Pancreas (tissue), 10 donors: Measurements from ENCODE around the gene ATP9A. TPM values are rescaled to one million over a fixed set of nuclear protein-coding genes. Genes with fewer than 3 reads are reported as not detected.
"Not testable (repeated sequence)": the region's sequence is repeated elsewhere in the genome, so short reads cannot be mapped to it uniquely, and the experiment has no call there.

Experiments
- ATAC-seq, 4 donors: fragments of 200-7000 bp; cut with Tn5 transposase; one replicate each; pipeline versions ENCODE4 v1.8.0 to v1.9.1; 2020; ENCODE audit warnings: mild to moderate bottlenecking in 4 of 4, moderate library complexity in 4 of 4
- DNase-seq, 6 donors: peaks; one replicate each; pipeline ENCODE4 v3.0.0-alpha.2; 2020
- FAIRE-seq: peaks from 2 replicates; lab custom pipeline; 2012; peaks lifted over from hg19 to GRCh38; lab: Jason Lieb, UNC
- H3K27ac ChIP-seq, 4 donors: fragments of 200-600 bp; sonication (generic); 1 replicate in 3 of 4; 2 replicates in 1 of 4; pipeline versions ENCODE4 v1.5.0 to v1.8.0; 2020
- H3K27me3 ChIP-seq, 4 donors: fragments of 200-600 bp; one replicate each; pipeline ENCODE4 v1.8.0; 2021
- H3K36me3 ChIP-seq, 3 donors: fragments of 200-600 bp; sonication (generic) in 1 of 3; one replicate each; pipeline versions ENCODE4 v1.5.0 to v1.8.0; 2020 to 2021
- H3K4me1 ChIP-seq, 3 donors: fragments of 200-600 bp; one replicate each; pipeline ENCODE4 v1.8.0; 2021
- H3K4me3 ChIP-seq, 4 donors: fragments of 200-600 bp; sonication (generic) in 2 of 4; one replicate each; pipeline versions ENCODE4 v1.5.0 to v1.8.0; 2020 to 2021
- H3K9me3 ChIP-seq, 4 donors: fragments of 200-600 bp; one replicate each; pipeline ENCODE4 v1.8.0; 2021
- WGBS, 2 donors: extraction: QIAGEN DNeasy Blood & Tissue Kit; methylation state at CpG; one replicate each; pipeline ENCODE4 v1.1.7; 2013; 5-methylcytosine and 5-hydroxymethylcytosine counted together
- intact Hi-C, 3 donors: fragments of 100-400 bp; cut with DNase I; formaldehyde crosslinking; loops; one replicate each; pipeline versions ENCODE4 v1.11.1 to v1.14.2; 2022
- polyA plus RNA-seq, 2 donors: library from polyadenylated mRNA; stranded (reverse); fragments of 200-250 nt; gene quantifications; one replicate each; pipeline ENCODE4 v1.2.3, GENCODE V29; 2013
- total RNA-seq, 6 donors: library from RNA; stranded (reverse); fragmentation: NEBNext Ultra II Directional in 4 of 6; extraction: Animal tissue kit (Norgen Biotek cat#: 25700) in 4 of 6; gene quantifications; one replicate each; pipeline versions ENCODE4 v1.2.1 to v1.2.4, GENCODE V29; 2021 to 2023
- TF ChIP-seq, protein P1 (sequence below), 4 donors: fragments of 200-600 bp; sonication (generic) in 3 of 4; IDR thresholded peaks; one replicate each; pipeline versions ENCODE4 v1.5.0 to v1.8.0; 2021; ENCODE audit warnings: antibody characterized with exemption in 4 of 4
- donor health status: healthy with polysubstance abuse.
- donor health status: DM: no; HTN: no; CAD: no; lungs with moderate emphysema.
- donor health status: DM: no; HTN: no; CAD: no.
- donor health status: control.
- donor health status: control.
- donor health status: Bipolar disorder and iron deficiency.
- donor health status: DM: yes; HTN: yes; CAD: no.
- donor health status: DM: no; HTN: no; CAD: no.
- donor health status: DM: no; HTN: no; CAD: no.
- donor health status: DM: yes; HTN: yes; CAD: no.

The ATP9A gene
- total and polyA plus RNA-seq, 8 donors, result 5.8 to 41.0 (median 20.0) TPM

DNA sequence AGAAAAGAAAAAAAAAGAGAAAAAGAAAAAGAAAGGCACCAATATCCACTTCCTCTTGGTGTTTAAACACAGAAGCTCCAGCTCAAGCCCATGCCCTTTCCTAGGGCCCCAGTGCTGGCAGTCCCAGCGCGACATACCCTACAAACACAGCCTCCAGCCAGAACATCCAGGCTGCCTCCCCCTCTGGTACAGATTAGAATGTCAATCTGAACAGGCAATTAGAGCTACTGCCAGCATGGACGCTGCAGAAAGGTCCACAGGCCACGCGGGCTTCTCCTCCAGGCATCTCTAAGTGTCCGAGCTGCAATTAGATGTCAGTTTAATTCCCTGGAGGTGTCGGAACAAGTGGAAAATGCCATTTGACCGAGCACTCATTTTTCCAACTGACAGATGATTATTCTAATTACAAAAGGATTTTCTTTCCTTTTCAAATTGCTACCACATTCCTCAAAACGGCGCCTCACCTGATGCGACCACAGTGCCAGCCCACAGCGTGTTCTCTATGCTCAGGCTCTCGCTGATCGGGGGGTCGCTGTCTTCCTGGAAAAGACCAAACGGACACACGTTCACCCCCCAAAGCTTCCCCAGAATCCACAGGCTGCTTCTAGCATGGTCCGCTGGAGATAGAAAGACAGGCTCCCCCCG is 79.5 kb downstream of the ATP9A start:
- Histone ChIP-seq H3K36me3 (peaks cover 0 to 26% (median 6%) of the 10 kb centered on the region in 3 donors), H3K27me3 (no peaks in the 10 kb centered on the region), H3K27ac (no peak overlapping the region), H3K4me3 (no peak overlapping the region), H3K9me3 (no peaks in the 10 kb centered on the region), H3K4me1 (no peaks in the 10 kb centered on the region)
- ATAC-seq (no peak), FAIRE-seq (no peak), DNase-seq (no peak)
- TF ChIP-seq, protein P1, sequence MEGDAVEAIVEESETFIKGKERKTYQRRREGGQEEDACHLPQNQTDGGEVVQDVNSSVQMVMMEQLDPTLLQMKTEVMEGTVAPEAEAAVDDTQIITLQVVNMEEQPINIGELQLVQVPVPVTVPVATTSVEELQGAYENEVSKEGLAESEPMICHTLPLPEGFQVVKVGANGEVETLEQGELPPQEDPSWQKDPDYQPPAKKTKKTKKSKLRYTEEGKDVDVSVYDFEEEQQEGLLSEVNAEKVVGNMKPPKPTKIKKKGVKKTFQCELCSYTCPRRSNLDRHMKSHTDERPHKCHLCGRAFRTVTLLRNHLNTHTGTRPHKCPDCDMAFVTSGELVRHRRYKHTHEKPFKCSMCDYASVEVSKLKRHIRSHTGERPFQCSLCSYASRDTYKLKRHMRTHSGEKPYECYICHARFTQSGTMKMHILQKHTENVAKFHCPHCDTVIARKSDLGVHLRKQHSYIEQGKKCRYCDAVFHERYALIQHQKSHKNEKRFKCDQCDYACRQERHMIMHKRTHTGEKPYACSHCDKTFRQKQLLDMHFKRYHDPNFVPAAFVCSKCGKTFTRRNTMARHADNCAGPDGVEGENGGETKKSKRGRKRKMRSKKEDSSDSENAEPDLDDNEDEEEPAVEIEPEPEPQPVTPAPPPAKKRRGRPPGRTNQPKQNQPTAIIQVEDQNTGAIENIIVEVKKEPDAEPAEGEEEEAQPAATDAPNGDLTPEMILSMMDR (IDR thresholded peaks at IDR 0.05), result no peak
- intact Hi-C loops, result no loop called here
- 88 to 89% methylated on average over 19 of the region's 19 CpGs for WGBS, 2 donors

DNA sequence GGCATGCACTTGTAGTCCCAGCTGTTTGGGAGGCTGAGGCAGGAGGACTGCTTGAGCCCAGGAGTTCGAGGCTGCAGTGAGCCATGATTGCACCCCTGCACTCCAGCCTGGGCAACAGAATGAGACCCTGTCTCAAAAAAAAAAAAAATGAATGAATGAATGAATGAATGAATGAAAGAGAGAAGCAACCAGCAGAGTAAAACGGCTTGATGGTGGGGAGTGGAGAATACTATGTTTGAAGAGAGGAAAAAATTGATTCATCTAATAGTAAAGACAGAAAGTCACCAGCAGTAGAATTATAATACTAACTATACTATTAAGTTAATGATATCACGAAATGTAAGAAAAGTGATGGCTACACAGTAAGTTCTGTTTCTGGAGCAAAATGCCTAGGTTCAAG is 80.6 kb downstream of the ATP9A start:
- no peak for ATAC-seq
- no peak for FAIRE-seq
- no peak for DNase-seq
- Histone ChIP-seq H3K27ac (no peak overlapping the region), H3K27me3 (no peaks in the 10 kb centered on the region), H3K36me3 (peaks cover 0 to 19% (median 6%) of the 10 kb centered on the region in 3 donors), H3K4me3 (no peak overlapping the region), H3K4me1 (no peaks in the 10 kb centered on the region), H3K9me3 (no peaks in the 10 kb centered on the region)
- intact Hi-C loops, result no loop called here
- TF ChIP-seq, protein P1 (IDR thresholded peaks at IDR 0.05), result no peak
- 86 to 92% methylated on average over 3 of the region's 3 CpGs for WGBS, 2 donors

DNA sequence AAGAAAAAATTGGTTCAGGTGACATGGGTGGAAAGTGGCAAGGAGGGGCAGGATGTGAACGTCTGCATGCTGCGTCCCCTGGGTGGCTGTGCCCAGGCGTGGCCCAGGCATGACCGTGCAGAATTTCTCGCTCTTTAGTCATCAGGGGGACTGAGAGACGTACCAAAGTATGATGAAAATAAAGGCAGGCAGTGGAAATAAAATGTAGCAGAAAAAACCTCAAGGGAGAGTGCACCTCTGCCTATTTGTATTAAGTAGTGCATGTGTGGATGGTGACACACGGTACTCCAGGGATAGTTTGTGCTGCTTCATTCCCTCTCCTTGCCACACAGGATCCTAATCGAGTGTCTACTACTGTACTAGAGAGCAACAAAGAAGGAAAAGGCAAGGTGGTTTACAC is 81.1 kb downstream of the ATP9A start:
- no peaks in the 10 kb centered on the region for H3K27me3 ChIP-seq
- intact Hi-C loops, result no loop called here
- DNase-seq (no peak), FAIRE-seq (no peak), ATAC-seq (no peak)
- no peaks in the 10 kb centered on the region for H3K4me1 ChIP-seq
- H3K4me3 ChIP-seq, result no peak overlapping the region
- no peak overlapping the region for H3K27ac ChIP-seq
- no peaks in the 10 kb centered on the region for H3K9me3 ChIP-seq
- TF ChIP-seq, protein P1 (IDR thresholded peaks at IDR 0.05), result no peak
- H3K36me3 ChIP-seq, result peaks cover 0 to 17% (median 6%) of the 10 kb centered on the region in 3 donors
- 85 to 93% methylated on average over 8 of the region's 8 CpGs for WGBS, 2 donors

DNA sequence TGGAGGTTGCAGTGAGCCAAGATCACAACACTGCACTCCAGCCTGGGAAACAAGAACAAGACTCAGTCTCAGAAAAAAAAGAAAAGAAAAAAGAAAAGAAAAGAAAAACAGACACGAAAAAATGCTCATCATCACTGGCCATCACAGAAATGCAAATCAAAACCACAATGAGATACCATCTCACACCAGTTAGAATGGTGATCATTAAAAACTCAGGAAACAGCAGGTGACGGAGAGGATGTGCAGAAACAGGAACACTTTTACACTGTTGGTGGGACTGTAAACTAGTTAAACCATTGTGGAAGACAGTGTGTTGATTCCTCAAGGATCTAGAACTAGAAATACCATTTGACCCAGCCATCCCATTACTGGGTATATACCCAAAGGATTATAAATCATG is 82.7 kb downstream of the ATP9A start:
- DNase-seq, intact Hi-C loops, H3K27ac ChIP-seq, H3K27me3 ChIP-seq, H3K4me1 ChIP-seq, H3K9me3 ChIP-seq, H3K4me3 ChIP-seq, ATAC-seq, FAIRE-seq: not testable (repeated sequence)
- 87 to 89% methylated on average over 2 of the region's 2 CpGs for WGBS, 2 donors
- peaks cover 0 to 17% (median 6%) of the 10 kb centered on the region in 3 donors for H3K36me3 ChIP-seq

- intact Hi-C loops, result no loop called here
- Histone ChIP-seq H3K36me3 (peaks cover 0 to 3% (median 0%) of the 10 kb centered on the region in 3 donors), H3K27ac (no peak overlapping the region), H3K4me1 (no peaks in the 10 kb centered on the region), H3K4me3 (no peak overlapping the region), H3K9me3 (no peaks in the 10 kb centered on the region), H3K27me3 (no peaks in the 10 kb centered on the region)
- ATAC-seq (peak in 1 of 4 donors; percentile 11), FAIRE-seq (no peak), DNase-seq (no peak)
- TF ChIP-seq, protein P1 (IDR thresholded peaks at IDR 0.05), result no peak
- 82 to 83% methylated on average over 10 of the region's 10 CpGs for WGBS, 2 donors
Measured at GRCh38 chr20:51680067-51680749, 88.0 kb downstream of the ATP9A start.
